NCI-H345 (cell line): ENCODE data around the gene SNTA1.
"Not testable (repeated sequence)": the region's sequence is repeated elsewhere in the genome, so short reads cannot be mapped to it uniquely, and the experiment has no call there.

Source experiments
- DNase-seq: peaks from one replicate; lab custom pipeline; 2025; lab: John Stamatoyannopoulos, UW

SNTA1 gene

GRCh38 chr20:33431797-33432381 is 11.7 kb downstream of the SNTA1 start:
- DNase-seq: no peak

DNA sequence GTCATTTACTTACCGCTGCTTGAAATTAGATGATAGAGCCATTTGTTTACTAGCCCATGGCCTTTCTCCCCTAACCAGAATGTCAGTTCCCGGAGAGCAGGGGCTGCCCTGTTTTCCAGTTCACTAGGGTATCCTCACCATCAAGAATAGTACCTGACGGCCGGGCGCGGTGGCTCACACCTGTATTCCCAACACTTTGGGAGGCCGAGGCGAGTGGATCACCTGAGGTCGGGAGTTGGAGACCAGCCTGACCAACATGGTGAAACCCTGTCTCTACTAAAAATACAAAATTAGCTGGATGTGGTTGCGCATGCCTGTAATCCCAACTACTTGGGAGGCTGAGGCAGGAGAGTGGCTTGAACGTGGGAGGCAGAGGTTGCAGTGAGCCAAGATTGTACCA is 19.7 kb downstream of the SNTA1 start:
- DNase-seq: not testable (repeated sequence)

DNA sequence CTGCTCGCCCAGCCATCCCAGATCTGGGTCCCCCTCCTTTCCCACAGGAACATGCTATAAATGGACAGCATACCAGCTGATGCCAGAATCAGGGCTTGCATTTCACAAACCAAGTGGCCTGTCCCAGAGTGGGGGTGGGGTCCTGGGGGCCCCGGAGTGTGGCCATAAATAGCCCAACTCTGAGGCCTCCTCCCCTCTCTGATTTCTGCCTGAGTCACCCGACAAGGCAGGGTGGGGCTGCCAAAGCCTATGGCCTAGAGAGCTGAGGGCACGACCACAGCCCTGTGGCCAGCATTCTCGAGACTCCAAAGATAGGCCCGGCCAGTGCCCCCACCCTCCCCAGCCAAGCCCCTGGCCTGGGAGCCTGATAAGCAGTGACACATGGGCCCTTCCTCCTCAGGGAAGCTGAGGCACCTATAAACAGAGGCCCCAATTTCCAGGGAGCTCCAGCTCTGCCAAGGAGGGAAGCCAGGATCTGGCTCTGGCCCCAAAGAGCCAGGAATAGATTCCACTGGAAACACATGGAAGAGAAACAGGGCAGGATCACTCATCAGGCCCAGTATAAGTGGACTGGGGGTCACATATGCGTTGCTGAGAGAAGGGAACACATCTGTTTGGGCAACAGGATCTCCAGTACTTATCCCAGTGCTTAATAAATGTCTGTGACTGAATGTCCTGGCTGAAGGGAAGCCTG is 20.3 kb downstream of the SNTA1 start:
- no peak for DNase-seq

DNA sequence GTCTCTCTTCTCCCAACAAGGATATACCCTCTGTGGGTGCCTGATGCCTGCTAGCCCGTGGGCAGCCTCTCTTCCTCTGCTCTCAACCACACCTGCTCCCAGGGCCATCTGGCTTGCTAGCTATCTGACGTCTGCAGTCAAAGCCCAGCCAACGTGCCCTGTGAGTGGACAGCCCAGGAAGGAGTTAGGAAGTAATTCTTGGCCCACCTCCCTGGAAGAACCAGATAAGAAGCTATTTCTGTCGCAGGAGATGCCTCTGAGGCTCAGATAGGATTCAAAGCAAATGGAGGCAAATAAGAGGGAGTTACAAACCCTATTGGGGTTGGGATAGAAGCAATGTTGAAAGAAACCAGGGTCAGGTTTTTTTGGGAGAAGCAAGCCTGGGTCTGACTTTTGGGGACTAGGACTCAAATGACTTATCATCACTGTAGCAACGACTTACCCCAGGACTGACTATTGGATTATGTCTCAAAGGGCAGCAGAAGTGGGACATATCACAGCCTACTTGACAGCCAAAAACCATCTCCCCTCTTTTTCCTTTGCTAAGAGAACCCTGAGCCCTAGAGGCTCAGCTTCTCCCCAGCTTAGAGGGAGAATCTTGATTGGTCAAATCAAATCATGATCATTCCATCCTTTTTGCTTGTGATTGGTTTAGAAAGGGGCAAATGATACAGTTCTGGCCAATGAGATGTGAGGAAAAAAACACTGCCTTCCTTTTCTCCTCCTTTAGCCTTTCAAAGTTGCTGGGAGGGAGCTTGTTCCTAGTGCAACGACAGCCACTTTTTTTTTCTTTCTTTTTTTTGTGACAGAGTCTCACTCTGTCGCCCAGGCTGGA is 24.2 kb downstream of the SNTA1 start:
- no peak for DNase-seq

GRCh38 chr20:33418033-33418432 is 25.5 kb downstream of the SNTA1 start:
- DNase-seq: no peak

DNA sequence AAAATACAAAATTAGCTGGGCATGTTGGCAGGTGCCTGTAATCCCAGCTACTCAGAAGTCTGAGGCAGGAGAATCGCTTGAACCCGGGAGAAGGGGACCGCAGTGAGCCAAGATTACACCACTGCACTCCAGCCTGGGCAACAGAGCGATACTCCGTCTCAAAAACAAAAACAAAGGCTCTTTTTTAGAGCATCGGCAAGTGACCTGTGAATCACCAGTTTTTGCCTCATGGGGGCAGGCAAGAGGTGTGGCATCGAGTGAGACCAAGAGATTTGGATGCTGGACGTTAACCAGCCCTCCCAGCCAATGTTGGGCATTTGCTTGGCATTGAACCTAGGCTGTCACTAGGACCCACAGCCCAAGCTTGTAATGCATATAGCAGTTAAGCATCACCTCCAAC is 27.6 kb downstream of the SNTA1 start:
- DNase-seq: no peak

DNA sequence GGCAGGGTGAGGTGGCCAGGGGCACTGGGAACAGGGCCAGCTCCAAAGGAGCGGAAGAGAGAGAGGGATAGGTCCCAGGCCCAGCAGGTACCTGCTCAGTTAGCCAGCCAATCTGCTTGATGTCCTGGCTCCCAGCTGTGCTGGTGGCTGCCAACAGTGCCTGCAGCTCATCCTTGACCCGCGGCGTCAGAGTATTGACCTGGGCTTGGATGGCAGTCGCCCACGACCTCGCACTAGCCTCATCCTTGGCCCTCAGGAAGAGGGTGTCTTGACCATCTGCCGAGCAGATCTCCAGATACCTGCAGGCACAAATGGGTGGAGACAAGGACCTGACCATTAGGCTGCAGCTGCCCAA is 31.1 kb downstream of the SNTA1 start:
- DNase-seq: no peak

- DNase-seq: no peak
Observed at GRCh38 chr20:33411711-33412483, 31.7 kb downstream of the SNTA1 start.

DNA sequence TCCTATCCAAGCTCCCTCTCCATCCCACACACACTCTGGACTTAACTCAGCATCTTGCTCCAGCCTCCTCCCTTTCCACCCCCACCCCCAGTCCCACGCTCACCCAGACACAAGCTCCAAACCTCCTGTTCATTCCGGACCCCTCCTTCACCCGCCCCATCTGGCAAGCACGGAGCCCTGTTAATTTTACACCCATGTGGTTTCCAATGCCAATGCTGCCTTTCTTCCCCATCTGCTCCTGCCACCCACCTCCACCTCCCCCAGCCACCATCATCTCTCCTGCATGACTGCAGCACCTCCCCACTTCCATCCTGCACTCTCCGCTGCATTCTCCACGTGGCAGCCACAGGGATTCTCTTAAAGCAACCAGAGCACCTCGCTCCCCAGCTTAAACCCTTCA is 32.3 kb downstream of the SNTA1 start:
- DNase-seq: no peak

DNA sequence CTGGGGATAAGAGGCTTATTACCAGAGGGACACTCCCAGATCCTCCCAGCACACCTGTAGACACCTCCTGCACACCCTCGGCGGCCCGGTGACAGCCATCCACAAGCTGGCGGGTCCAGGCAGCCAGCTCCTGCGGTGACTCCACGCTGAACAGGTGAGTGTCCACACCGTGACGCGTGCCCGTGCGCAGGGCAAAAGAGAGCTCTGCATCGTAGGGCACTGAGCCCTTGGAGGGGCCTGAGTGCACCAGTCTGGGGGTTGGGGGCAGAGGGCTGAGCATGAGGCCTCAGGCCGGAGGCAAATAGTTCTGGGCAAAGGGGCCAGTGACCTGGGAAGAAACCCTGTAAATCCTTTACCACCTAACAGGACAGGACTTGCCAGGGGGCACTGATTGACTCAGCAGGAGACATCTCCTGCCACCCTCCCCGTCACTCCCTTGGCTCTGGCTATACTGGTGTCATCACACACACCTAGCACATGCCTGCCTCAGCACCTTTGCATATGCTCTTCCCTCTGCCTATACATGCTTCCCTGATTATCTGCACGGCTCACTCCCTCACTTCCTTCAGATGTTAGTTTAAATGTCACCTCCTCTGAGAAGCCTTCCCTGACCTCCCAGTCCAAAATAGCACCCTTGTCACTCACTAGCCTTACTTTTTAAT is 33.4 kb downstream of the SNTA1 start:
- DNase-seq: no peak

DNA sequence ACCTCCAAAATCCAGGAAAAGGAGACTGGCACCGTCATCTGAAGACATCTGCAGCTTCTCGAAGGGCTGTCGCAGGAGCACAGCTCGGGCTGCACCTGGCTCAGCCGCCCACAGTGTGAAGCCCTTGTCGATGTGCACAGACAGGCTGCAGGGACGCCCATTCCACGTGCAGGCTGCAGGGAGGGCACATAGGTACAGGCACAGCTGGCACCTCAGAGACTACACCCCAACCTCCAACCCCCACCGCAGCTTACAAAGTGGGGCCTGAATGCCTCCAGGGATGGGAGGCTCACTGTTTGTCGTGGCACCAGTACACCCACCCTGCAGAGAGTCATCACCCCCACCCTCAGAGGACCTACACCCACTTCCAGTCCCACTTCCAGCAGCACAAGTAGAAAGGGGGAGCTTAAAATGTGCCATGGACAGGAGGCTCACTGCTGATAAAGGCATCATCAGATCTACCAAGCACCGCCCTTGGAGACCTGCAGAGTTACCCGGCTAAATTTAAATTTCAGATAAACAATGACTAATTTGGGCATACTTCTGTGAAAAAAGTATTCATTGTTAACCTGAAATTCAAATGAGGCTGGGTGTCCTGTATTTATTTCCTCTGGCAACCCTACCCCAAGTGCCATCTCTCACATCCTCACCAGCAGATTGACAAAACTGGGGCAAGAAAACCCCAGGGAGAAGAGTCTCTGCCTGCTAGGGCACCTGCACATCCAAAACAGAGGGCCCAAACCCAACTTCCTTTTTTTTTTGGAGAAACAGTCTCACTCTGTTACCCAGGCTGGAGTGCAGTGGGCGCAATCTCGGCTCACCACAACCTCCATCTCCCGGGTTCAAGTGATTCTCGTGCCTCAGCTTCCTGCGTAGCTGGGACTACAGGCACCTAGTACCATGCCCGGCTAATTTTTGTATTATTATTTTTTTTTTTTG is 34.6 kb downstream of the SNTA1 start:
- no peak for DNase-seq

DNA sequence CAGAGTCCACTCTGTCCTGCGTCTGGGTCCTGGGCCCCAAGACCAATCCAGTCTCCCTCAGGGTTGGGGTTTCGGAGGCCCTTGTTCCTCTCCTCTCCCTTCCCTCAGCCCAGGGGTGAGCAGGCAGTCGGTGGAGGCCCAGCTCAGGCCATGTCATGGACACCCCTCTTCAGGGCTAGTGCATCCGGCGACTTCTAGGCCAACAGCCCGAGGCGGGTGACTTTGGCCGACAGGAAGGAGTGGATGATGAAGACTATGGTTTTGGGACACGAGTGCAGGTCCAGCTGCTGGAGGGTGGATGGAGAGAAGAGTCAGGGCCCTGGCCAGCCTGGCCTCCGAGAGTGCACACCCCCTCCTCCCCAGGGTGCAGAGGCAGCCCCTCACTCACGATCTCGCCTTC is 35.2 kb downstream of the SNTA1 start:
- no peak for DNase-seq

- DNase-seq: no peak
Observed at GRCh38 chr20:33407796-33408195, 35.8 kb downstream of the SNTA1 start.

DNA sequence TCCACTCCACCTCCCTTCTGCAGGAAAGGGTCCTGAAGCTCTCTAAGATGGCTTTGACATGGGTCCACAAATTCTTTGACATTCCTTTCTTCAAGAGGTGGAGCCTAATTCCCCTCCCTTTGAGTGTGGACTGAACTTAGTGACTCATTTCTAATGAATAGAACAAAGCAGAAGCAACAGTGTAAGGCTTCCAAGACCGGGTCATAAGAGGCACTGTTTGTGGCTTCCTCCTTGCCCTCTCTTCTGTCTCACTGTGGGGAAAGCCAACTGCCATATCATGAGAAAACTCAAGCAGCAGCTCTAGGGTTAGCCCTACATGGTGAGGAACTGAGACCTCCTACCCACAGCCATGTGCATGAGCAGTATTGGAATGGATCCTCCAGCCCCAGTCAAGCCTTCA is 36.3 kb downstream of the SNTA1 start:
- no peak for DNase-seq

DNA sequence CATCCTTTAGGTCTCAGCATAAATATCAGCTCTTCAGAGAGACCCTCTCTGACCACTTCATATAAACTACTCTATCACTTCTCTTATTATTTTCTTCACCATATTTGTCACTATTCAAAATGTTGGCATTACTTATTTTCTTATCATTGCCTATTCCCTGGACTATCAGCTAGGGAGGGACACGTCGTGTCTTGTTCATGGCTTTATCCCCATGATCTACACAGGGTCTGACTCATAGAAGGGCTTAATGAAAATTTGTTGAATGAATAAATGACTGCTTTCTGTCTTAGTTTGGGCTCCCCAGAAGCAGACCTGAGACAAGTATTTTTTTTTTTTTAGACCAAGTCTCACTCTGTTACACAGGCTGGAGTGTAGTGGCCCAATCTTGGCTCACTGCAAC is 39.3 kb downstream of the SNTA1 start:
- no peak for DNase-seq

DNA sequence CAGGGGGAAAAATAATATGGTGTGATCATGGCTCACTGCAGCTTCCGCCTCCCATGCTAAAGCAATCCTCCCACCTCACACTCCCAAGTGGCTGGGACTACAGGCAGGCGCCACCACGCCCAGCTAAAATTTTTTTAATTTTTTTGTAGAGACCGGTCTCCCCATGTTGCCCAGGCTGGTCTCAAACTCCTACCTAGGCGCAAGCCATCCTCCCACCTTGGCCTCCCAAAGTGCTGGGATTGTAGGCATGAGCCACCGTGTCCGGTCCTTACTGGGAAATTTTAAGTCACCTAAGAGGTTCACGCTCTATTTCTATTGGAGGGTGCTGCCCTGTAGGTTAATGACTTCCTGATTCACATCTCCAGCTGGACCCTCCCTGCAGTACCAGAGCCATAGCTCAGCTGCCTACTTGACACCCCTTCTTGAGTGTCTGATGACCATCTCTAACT is 41.6 kb downstream of the SNTA1 start:
- no peak for DNase-seq

- peak; percentile 96 for DNase-seq
Observed at GRCh38 chr20:33401184-33401920, 42.2 kb downstream of the SNTA1 start, which contains the start of gene CDK5RAP1. Gene CDK5RAP1 (minus strand): TSS chr20:33401519. CDS start chr20:33397064, 4,455 bp downstream.

GRCh38 chr20:33400812-33401183 is 42.8 kb downstream of the SNTA1 start:
- peak; percentile 10 for DNase-seq

GRCh38 chr20:33399924-33400323 is 43.6 kb downstream of the SNTA1 start:
- no peak for DNase-seq

DNA sequence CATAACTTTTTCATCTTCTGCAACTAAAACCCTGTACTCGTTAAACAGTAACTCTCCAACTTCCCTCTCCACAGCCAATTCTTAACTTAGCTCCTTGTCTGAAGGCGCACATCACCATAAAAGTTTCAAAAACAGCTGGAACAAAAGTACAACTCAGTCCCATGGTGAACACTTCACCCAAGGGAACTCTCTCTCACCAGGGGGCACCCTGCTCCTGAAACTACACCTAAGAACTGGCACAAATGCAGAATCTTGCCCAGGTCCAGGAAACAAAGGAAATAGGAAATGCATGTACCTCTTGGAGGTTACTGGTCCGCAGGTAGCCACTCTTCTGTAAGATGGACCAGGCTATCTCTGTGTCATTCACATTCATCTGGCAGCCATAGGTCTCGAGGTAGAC is 48.8 kb downstream of the SNTA1 start:
- no peak for DNase-seq
